ENCODE measurements around the gene CIDEA.

DNA sequence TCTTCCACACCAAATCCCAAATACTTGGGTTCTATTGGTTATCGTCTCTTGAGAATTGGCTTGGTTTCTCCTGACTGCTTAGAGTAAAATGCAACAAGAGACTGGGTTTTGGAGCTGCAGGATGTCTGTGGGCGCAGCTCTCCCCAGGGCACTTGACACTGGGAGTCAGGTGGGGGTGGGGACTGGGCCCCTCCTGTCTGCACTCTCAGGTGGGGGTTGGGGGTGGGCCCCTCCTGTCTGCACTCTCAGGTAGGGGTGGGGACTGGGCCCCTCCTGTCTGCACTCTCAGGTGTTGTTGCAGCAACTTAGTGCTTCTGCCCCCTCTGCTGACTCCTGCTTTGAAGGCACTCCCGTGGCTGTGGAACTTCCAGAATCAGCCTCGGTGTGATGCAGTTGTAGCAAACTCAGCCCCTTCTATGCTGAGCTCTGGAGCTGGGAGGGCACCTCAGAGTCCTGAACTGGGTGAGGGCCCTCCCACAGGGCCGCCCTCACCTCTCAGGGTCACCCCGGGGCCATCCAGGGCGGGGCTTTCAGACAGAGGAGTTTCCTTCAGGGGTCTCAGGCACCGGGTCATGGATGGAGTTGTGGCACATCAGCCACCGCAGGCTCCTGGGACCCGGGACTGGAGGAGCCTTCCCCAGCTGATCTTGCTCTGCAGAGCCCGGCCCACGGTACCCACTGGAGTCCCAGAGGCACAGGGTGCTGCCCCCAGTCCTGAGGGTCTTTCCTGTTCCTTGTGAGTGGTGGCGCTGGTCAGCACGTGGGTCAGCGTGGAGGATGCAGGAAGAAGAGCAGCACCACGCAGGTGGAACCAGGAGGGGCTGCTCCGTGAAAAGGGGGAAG lies 22.9 kb upstream of the CIDEA start:
- TF ChIP-seq GLIS3 (CRISPR knock-in tag; IDR thresholded peaks at IDR 0.05) (no peak), RARB (CRISPR knock-in tag; IDR thresholded peaks at IDR 0.05) (no peak), ZNF70 (CRISPR knock-in tag; IDR thresholded peaks at IDR 0.05) (no peak), ZFP3 (CRISPR knock-in tag; IDR thresholded peaks at IDR 0.05) (no peak), OSR1 (CRISPR knock-in tag; IDR thresholded peaks at IDR 0.05) (no peak), ISL1 (CRISPR knock-in tag; IDR thresholded peaks at IDR 0.05) (no peak), ARNTL (CRISPR knock-in tag; IDR thresholded peaks at IDR 0.05; ENCODE audit: borderline replicate concordance, low read depth) (no peak), PATZ1 (CRISPR knock-in tag; IDR thresholded peaks at IDR 0.05; ENCODE audit: borderline replicate concordance) (no peak), ZFP30 (CRISPR knock-in tag; IDR thresholded peaks at IDR 0.05) (no peak), BACH2 (CRISPR knock-in tag; IDR thresholded peaks at IDR 0.05; ENCODE audit: borderline replicate concordance) (no peak), TCF4 (CRISPR knock-in tag; IDR thresholded peaks at IDR 0.05; ENCODE audit: borderline replicate concordance) (no peak), ZNF8 (CRISPR knock-in tag; IDR thresholded peaks at IDR 0.05) (no peak)
- TF ChIP-seq, protein P1, sequence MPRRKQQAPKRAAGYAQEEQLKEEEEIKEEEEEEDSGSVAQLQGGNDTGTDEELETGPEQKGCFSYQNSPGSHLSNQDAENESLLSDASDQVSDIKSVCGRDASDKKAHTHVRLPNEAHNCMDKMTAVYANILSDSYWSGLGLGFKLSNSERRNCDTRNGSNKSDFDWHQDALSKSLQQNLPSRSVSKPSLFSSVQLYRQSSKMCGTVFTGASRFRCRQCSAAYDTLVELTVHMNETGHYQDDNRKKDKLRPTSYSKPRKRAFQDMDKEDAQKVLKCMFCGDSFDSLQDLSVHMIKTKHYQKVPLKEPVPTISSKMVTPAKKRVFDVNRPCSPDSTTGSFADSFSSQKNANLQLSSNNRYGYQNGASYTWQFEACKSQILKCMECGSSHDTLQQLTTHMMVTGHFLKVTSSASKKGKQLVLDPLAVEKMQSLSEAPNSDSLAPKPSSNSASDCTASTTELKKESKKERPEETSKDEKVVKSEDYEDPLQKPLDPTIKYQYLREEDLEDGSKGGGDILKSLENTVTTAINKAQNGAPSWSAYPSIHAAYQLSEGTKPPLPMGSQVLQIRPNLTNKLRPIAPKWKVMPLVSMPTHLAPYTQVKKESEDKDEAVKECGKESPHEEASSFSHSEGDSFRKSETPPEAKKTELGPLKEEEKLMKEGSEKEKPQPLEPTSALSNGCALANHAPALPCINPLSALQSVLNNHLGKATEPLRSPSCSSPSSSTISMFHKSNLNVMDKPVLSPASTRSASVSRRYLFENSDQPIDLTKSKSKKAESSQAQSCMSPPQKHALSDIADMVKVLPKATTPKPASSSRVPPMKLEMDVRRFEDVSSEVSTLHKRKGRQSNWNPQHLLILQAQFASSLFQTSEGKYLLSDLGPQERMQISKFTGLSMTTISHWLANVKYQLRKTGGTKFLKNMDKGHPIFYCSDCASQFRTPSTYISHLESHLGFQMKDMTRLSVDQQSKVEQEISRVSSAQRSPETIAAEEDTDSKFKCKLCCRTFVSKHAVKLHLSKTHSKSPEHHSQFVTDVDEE (CRISPR knock-in tag; IDR thresholded peaks at IDR 0.05), result no peak
